HL-60 (cell line): ENCODE data around the gene SELENOH.

ENCODE experiments used
- CTCF ChIP-seq: IDR thresholded peaks from one replicate; pipeline ENCODE4 v1.5.1; 2011; ENCODE audit warnings: low read length, control low read depth, inconsistent platforms; ENCODE audit not compliant: insufficient read depth
- POLR2AphosphoS5 ChIP-seq: IDR thresholded peaks from 2 replicates; pipeline ENCODE4 v1.6.1; 2012; ENCODE audit warnings: low read depth

GRCh38 chr11:57763568-57763967, 22.3 kb downstream of the SELENOH start:
- TF ChIP-seq CTCF (no peak), POLR2AphosphoS5 (no peak)
